K562 (cell line): ENCODE data around the gene ARHGAP24. TPM values are rescaled to one million over a fixed set of nuclear protein-coding genes. Genes with fewer than 3 reads are reported as not detected.

Source experiments
- ATAC-seq: fragments of 200-7000 bp; cut with Tn5 transposase; 3 replicates; pipeline ENCODE4 v1.9.1; 2020; ENCODE audit warnings: moderate library complexity
- BruUV-seq: library from RNA; stranded (reverse); fragments of 400-500 nt; replicated peaks from 2 replicates; lab custom pipeline; 2021; lab: Mats Ljungman, UMichigan
- CTCF ChIA-PET: fragments of 300-600 bp; formaldehyde crosslinking; extraction: SDS; loops from one replicate; lab custom pipeline; 2021; ENCODE audit warnings: low intra/inter-chr PET ratio; lab: Yijun Ruan, JAX
- POLR2A ChIA-PET: fragments of 300-600, 350-650 bp; sonication (Branson Sonifier 250); formaldehyde crosslinking; extraction: SDS; loops from one replicate; lab custom pipeline; 2021; ENCODE audit warnings: antibody characterized with exemption, inconsistent platforms; lab: Yijun Ruan, JAX
- DNase-seq, 4 experiments: peaks; one replicate each; pipeline versions ENCODE4 v3.0.0 to v3.0.0-alpha.2; 2011 to 2018; ENCODE audit warnings: low spot score in 3 of 4, mixed read lengths in 3 of 4; ENCODE audit errors: extremely low read depth in 1 of 4
- FAIRE-seq: peaks from 2 replicates; lab custom pipeline; 2011; peaks lifted over from hg19 to GRCh38; lab: Jason Lieb, UNC
- H2AFZ ChIP-seq: 2 replicates; pipeline ENCODE4 v1.6.0; 2011; ENCODE audit warnings: low read depth, low read length, control low read depth, inconsistent platforms
- H3K27ac ChIP-seq: fragments of 200-600 bp; 3 replicates; pipeline ENCODE4 v1.8.0; 2011; ENCODE audit warnings: low read depth, mild to moderate bottlenecking, control low read depth, inconsistent platforms, low read length, moderate library complexity, mixed read lengths; ENCODE audit errors: extremely low read depth
- H3K27me3 ChIP-seq, 2 experiments: fragments of 300-600 bp in 1 of 2; 2 replicates in 1 of 2; 3 replicates in 1 of 2; pipeline versions ENCODE4 v1.6.0 to v1.8.0; 2011; ENCODE audit warnings: inconsistent platforms in 2 of 2, low read length in 2 of 2, mild to moderate bottlenecking in 1 of 2, mixed read lengths in 1 of 2, moderate library complexity in 1 of 2; ENCODE audit not compliant: control insufficient read depth in 2 of 2, insufficient read depth in 2 of 2
- H3K36me3 ChIP-seq: fragments of 300-600 bp; 3 replicates; pipeline ENCODE4 v1.8.0; 2011; ENCODE audit warnings: mild to moderate bottlenecking, low read length, inconsistent platforms; ENCODE audit not compliant: control insufficient read depth, insufficient read depth
- H3K4me1 ChIP-seq, 2 experiments: fragments of 200-600 bp in 1 of 2; replicated peaks in 1 of 2; 2 replicates in 1 of 2; 3 replicates in 1 of 2; pipeline versions ENCODE4 v1.5.1 to v1.8.0; 2011; ENCODE audit warnings: inconsistent platforms in 2 of 2, low read length in 2 of 2, mild to moderate bottlenecking in 1 of 2, mixed read lengths in 1 of 2, moderate library complexity in 1 of 2; ENCODE audit not compliant: control insufficient read depth in 2 of 2, insufficient read depth in 2 of 2
- H3K4me2 ChIP-seq: 2 replicates; pipeline ENCODE4 v1.6.1; 2011; ENCODE audit warnings: low read length, control low read depth, inconsistent platforms, mixed read lengths; ENCODE audit not compliant: insufficient read depth
- H3K4me3 ChIP-seq: fragments of 200-600 bp; sonication (generic), shearing (Covaris generic); 2 replicates; pipeline ENCODE4 v1.5.1; 2016; ENCODE audit warnings: control low read depth, inconsistent platforms
- H3K79me2 ChIP-seq: fragments of 200-600 bp; 3 replicates; pipeline ENCODE4 v1.8.0; 2011; ENCODE audit warnings: low read length, inconsistent platforms; ENCODE audit not compliant: control insufficient read depth, insufficient read depth
- H3K9ac ChIP-seq, 2 experiments: 2 replicates each; pipeline versions ENCODE4 v1.6.0 to v1.6.1; 2011; ENCODE audit warnings: low read depth in 2 of 2, low read length in 2 of 2, control low read depth in 1 of 2, inconsistent platforms in 1 of 2, mild to moderate bottlenecking in 1 of 2, mixed read lengths in 1 of 2; ENCODE audit not compliant: insufficient read depth in 1 of 2
- H3K9me1 ChIP-seq: one replicate; pipeline ENCODE4 v1.6.0; 2011; ENCODE audit warnings: inconsistent platforms, mild to moderate bottlenecking, low read length, moderate library complexity; ENCODE audit not compliant: control insufficient read depth, insufficient read depth
- H3K9me3 ChIP-seq: replicated peaks from 2 replicates; pipeline ENCODE4 v1.5.1; 2011; ENCODE audit warnings: low read depth, low read length, inconsistent platforms; ENCODE audit not compliant: control insufficient read depth, insufficient read depth
- H4K20me1 ChIP-seq: replicated peaks from 2 replicates; pipeline ENCODE4 v1.6.1; 2011; ENCODE audit warnings: low read length, inconsistent platforms, mixed read lengths; ENCODE audit not compliant: control insufficient read depth, insufficient read depth
- CBFA2T3 ChIP-seq: fragments of 450-650 bp; IDR thresholded peaks from 2 replicates; pipeline ENCODE4 v1.6.1; 2017
- CBX1 ChIP-seq: sonication (generic); IDR thresholded peaks from 2 replicates; pipeline ENCODE4 v1.6.1; 2016; ENCODE audit warnings: antibody characterized with exemption, low read depth, mild to moderate bottlenecking
- CBX3 ChIP-seq, 2 experiments: IDR thresholded peaks; 1 replicate in 1 of 2; 2 replicates in 1 of 2; pipeline ENCODE4 v1.6.1; 2012; ENCODE audit warnings: inconsistent platforms in 2 of 2, low read length in 2 of 2, borderline replicate concordance in 1 of 2, control low read depth in 1 of 2
- E2F3 ChIP-seq: fragments of 250-450 bp; sonication (Bioruptor Pico); IDR thresholded peaks from 2 replicates; pipeline ENCODE4 v1.4.0; 2020; ENCODE audit warnings: mild to moderate bottlenecking
- ETV5 ChIP-seq: sonication (generic); formaldehyde crosslinking; IDR thresholded peaks from 2 replicates; pipeline ENCODE4 v1.4.0; 2020; ENCODE audit warnings: low read depth, mild to moderate bottlenecking, missing genetic modification reagents
- JUN ChIP-seq, 2 experiments: sonication (generic) in 1 of 2; formaldehyde crosslinking in 1 of 2; IDR thresholded peaks; 2 replicates each; pipeline versions ENCODE4 v1.6.1 to v1.8.0; 2012 to 2022; ENCODE audit warnings: borderline replicate concordance in 2 of 2, mild to moderate bottlenecking in 2 of 2, improper control_type of control experiment in 1 of 2, low read depth in 1 of 2, low read length in 1 of 2, missing genetic modification reagents in 1 of 2
- KDM2B ChIP-seq: fragments of 250-450 bp; sonication (Bioruptor Pico); IDR thresholded peaks from 2 replicates; pipeline ENCODE4 v1.8.0; 2021; ENCODE audit warnings: mild to moderate bottlenecking, moderate library complexity
- RBM17 ChIP-seq: fragments of 200-400 bp; formaldehyde crosslinking; IDR thresholded peaks from 2 replicates; pipeline ENCODE4 v1.6.1; 2017; ENCODE audit warnings: low read depth, mild to moderate bottlenecking, low read length, borderline replicate concordance
- SAP30 ChIP-seq: fragments of 200-600 bp; sonication (generic); IDR thresholded peaks from 2 replicates; pipeline ENCODE4 v1.6.1; 2012; ENCODE audit warnings: borderline replicate concordance, low read depth, mild to moderate bottlenecking, moderate library complexity, low read length, control low read depth, inconsistent platforms; ENCODE audit not compliant: insufficient read depth, poor library complexity, severe bottlenecking
- STAT5A ChIP-seq: IDR thresholded peaks from 2 replicates; pipeline ENCODE4 v1.6.1; 2012; ENCODE audit warnings: low read length, inconsistent platforms, borderline replicate concordance
- ZNF175 ChIP-seq: fragments of 200-800 bp; sonication (Bioruptor generic); IDR thresholded peaks from 2 replicates; pipeline ENCODE4 v1.6.1; 2016; ENCODE audit warnings: low read depth, mild to moderate bottlenecking, missing genetic modification characterization, missing compliant biosample characterization
- ZNF274 ChIP-seq: IDR thresholded peaks from 2 replicates; pipeline ENCODE4 v1.6.1; 2011; ENCODE audit warnings: low read depth, mild to moderate bottlenecking, low read length, moderate library complexity, borderline replicate concordance
- ZNF696 ChIP-seq: fragments of 250-450 bp; sonication (Bioruptor Pico); conservative IDR thresholded peaks from 2 replicates; pipeline ENCODE4 v1.4.0; 2020; ENCODE audit warnings: mild to moderate bottlenecking, moderate library complexity
- ZNF707 ChIP-seq: fragments of 250-450 bp; sonication (Bioruptor Pico); conservative IDR thresholded peaks from 2 replicates; pipeline ENCODE4 v1.8.0; 2022; ENCODE audit warnings: inconsistent platforms, mild to moderate bottlenecking, moderate library complexity
- ZNF717 ChIP-seq: fragments of 250-450 bp; sonication (Bioruptor Pico); IDR thresholded peaks from 2 replicates; pipeline ENCODE4 v1.5.0; 2021
- WGBS: fragments of 100-300 bp; shearing (Covaris generic); methylation state at CpG from one replicate; pipeline ENCODE4 v1.1.6; 2016; ENCODE audit warnings: low coverage, mixed read lengths; ENCODE audit not compliant: insufficient coverage; ENCODE audit errors: missing lambda C conversion rate; 5-methylcytosine and 5-hydroxymethylcytosine counted together
- in situ Hi-C: fragments of 300-500 bp; cut with MboI; formaldehyde crosslinking; loops from 4 replicates; pipeline ENCODE4 v1.15.0; 2018; ENCODE audit warnings: inconsistent platforms, mixed read lengths
- intact Hi-C: fragments of 100-400 bp; cut with micrococcal nuclease; formaldehyde crosslinking; loops from 2 replicates; pipeline ENCODE4 v1.14.2; 2022
- polyA plus RNA-seq, 8 experiments: library from polyadenylated mRNA; depleted of rRNA in 4 of 8; stranded (reverse) in 5 of 8; unstranded in 3 of 8; fragments of >200 nt; fragmentation: Nextera tagmentation in 2 of 8; fragmentation: Illumina TruSeq in 1 of 8; extraction: Ambion mirVana in 2 of 8; extraction: Trizol in 1 of 8; gene quantifications; 2 replicates each; pipeline versions ENCODE4 v1.2.1 to v1.2.3, GENCODE V29; 2011 to 2014; ENCODE audit warnings: inconsistent platforms in 1 of 8, missing spikeins in 1 of 8
- total RNA-seq, 7 experiments: library from RNA; depleted of rRNA in 6 of 7; stranded (reverse); fragments of >200 nt in 6 of 7; fragmentation: Illumina TruSeq in 2 of 7; extraction: Trizol in 2 of 7; gene quantifications; 2 replicates each; pipeline versions ENCODE4 v1.2.1 to v1.2.3, GENCODE V29; 2011 to 2021; ENCODE audit warnings: low replicate concordance in 1 of 7
- TF ChIP-seq, protein P1 (sequence below): fragments of 250-450 bp; sonication (Bioruptor Pico); IDR thresholded peaks from 2 replicates; pipeline ENCODE4 v1.5.0; 2021
- TF ChIP-seq, protein P2 (sequence below): fragments of 250-450 bp; sonication (Bioruptor Pico); IDR thresholded peaks from 2 replicates; pipeline ENCODE4 v1.8.0; 2021; ENCODE audit warnings: moderate library complexity, mild to moderate bottlenecking, inconsistent platforms

Gene ARHGAP24
- total and polyA plus RNA-seq, 9 of the 15 experiments (the other 6 are each of a cell fraction or from before 2014, with no cell fraction given): 8.0 to 22.6 (median 14.0) TPM

DNA sequence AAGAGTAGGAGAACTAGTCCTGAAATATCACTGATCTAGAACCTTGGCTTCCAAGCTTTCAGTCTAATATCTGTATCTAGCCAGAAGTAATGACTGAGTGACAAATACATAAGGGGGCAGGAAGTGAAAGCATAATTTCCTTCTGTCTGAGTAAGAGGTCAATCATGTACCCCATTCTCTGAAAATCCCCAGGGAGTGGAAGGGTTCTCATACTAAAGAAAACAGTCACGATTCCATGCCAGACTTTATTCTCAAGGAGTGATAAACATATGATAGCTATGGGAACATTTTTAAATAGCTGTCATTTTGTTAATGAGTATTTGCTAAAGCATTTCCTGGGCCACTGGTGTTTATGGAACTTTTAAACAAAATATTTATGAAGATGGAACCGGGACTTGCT lies 308.5 kb downstream of the ARHGAP24 start (continued):
- TF ChIP-seq ZNF707 (CRISPR knock-in tag): no peak
- no peak for TF ChIP-seq ZNF175 (CRISPR knock-in tag)
- TF ChIP-seq SAP30: no peak
- no peak for TF ChIP-seq E2F3 (CRISPR knock-in tag)
- TF ChIP-seq, protein P1, sequence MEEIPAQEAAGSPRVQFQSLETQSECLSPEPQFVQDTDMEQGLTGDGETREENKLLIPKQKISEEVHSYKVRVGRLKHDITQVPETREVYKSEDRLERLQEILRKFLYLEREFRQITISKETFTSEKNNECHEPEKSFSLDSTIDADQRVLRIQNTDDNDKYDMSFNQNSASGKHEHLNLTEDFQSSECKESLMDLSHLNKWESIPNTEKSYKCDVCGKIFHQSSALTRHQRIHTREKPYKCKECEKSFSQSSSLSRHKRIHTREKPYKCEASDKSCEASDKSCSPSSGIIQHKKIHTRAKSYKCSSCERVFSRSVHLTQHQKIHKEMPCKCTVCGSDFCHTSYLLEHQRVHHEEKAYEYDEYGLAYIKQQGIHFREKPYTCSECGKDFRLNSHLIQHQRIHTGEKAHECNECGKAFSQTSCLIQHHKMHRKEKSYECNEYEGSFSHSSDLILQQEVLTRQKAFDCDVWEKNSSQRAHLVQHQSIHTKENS (CRISPR knock-in tag): no peak
- no peak for TF ChIP-seq ZNF696 (CRISPR knock-in tag)
- TF ChIP-seq, all 486 proteins: peak for 0

DNA sequence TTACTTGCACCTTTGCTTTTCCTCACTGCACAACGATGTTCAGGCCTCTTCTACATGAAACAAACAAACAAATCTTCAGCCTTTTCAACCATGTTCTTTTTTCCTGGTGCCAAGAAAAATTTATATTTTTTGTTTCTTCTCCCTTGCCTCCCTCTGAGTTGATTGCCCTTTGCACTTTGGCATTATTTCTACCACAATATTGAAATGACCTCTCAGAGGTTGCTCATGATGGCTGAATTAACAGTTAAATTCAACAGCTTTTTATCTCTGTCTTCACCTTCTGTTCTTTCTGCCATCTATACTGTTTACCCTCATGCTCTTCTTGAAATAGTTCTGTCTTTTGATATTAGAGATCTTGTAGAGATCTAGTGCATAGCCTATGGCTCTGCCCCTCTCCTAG lies 308.9 kb downstream of the ARHGAP24 start:
- Histone ChIP-seq H3K4me1 (no peaks in the 10 kb centered on the region), H3K9me3 (no peaks in the 10 kb centered on the region), H3K79me2 (no peaks in the 10 kb centered on the region), H3K9me1 (no peaks in the 10 kb centered on the region), H3K27ac (no peak overlapping the region), H3K4me2 (no peak overlapping the region), H3K4me3 (no peak overlapping the region), H3K36me3 (no peaks in the 10 kb centered on the region), H3K9ac (no peak overlapping the region)
- WGBS: 7% methylated on average over 1 of the region's 1 CpG
- BruUV-seq: no TSS peak
- ChIA-PET CTCF (interaction anchor here (0.7 kb wide), 1 partner anchor 439 kb away, joined by 3 read pairs; no protein-coding TSS in a partner anchor), POLR2A (no interaction called here)
- FAIRE-seq: no peak
- TF ChIP-seq RBM17 (no peak), ZNF274 (no peak), CBFA2T3 (no peak), CBX3 (IDR thresholded peaks at IDR 0.05; ENCODE audit: borderline replicate concordance in 1 of 2, low read length in 2 of 2) (no peak), CBX1 (no peak), JUN (IDR thresholded peaks at IDR 0.05; ENCODE audit: borderline replicate concordance, low read depth, low read length) (no peak), JUN (CRISPR knock-in tag; IDR thresholded peaks at IDR 0.05; ENCODE audit: borderline replicate concordance) (no peak), ETV5 (CRISPR knock-in tag) (no peak), KDM2B (CRISPR knock-in tag) (no peak), ZNF717 (CRISPR knock-in tag) (no peak), STAT5A (no peak)
- TF ChIP-seq, protein P2, sequence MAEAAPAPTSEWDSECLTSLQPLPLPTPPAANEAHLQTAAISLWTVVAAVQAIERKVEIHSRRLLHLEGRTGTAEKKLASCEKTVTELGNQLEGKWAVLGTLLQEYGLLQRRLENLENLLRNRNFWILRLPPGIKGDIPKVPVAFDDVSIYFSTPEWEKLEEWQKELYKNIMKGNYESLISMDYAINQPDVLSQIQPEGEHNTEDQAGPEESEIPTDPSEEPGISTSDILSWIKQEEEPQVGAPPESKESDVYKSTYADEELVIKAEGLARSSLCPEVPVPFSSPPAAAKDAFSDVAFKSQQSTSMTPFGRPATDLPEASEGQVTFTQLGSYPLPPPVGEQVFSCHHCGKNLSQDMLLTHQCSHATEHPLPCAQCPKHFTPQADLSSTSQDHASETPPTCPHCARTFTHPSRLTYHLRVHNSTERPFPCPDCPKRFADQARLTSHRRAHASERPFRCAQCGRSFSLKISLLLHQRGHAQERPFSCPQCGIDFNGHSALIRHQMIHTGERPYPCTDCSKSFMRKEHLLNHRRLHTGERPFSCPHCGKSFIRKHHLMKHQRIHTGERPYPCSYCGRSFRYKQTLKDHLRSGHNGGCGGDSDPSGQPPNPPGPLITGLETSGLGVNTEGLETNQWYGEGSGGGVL (CRISPR knock-in tag): no peak
- TF ChIP-seq, all 486 proteins: peak for 0
- Histone ChIP-seq H2AFZ (no peak overlapping the region), H4K20me1 (no peaks in the 10 kb centered on the region), H3K27me3 (no peaks in the 10 kb centered on the region)
- no peak for ATAC-seq
- intact Hi-C loops: no loop called here
- DNase-seq: no peak
- in situ Hi-C loops: no loop called here
